ENCODE data around the gene COBLL1.
"Not testable (repeated sequence)": the region's sequence is repeated elsewhere in the genome, so short reads cannot be mapped to it uniquely, and the experiment has no call there.

The COBLL1 gene

GRCh38 chr2:164717000-164717803 is 124.4 kb downstream of the COBLL1 start:
- no peak for DNase-seq (ENCODE audit: low read depth in 2 of 2)

DNA sequence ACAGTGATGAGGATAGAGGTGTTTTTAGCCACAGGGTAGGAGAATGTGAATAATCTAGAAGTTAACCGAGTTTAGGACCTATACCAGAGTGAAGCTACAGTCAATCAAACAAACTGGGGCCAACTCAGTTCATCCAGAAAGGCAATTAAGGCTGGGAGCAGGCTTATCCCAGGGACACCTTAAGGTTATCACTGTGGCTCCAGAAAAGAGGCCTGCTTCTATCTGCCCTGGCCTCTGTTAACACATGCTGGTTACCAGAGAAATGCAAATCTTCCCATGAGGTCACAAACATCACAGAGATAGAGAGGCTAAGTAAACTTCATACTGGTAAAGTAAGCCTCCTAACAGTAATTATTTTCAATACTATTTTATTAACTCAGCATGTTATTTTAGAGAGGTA is 127.2 kb downstream of the COBLL1 start:
- DNase-seq (ENCODE audit: low read depth in 2 of 2) = no peak

GRCh38 chr2:164711766-164712138 is 129.9 kb downstream of the COBLL1 start:
- DNase-seq (ENCODE audit: low read depth in 2 of 2) = no peak

GRCh38 chr2:164710837-164711765 is 130.5 kb downstream of the COBLL1 start:
- no peak for DNase-seq (ENCODE audit: low read depth in 2 of 2)

GRCh38 chr2:164710252-164710836 is 131.3 kb downstream of the COBLL1 start:
- DNase-seq (ENCODE audit: low read depth in 2 of 2) = not testable (repeated sequence)

- DNase-seq (ENCODE audit: low read depth in 2 of 2) = no peak
Observed at GRCh38 chr2:164706522-164706921, 135.1 kb downstream of the COBLL1 start.

DNA sequence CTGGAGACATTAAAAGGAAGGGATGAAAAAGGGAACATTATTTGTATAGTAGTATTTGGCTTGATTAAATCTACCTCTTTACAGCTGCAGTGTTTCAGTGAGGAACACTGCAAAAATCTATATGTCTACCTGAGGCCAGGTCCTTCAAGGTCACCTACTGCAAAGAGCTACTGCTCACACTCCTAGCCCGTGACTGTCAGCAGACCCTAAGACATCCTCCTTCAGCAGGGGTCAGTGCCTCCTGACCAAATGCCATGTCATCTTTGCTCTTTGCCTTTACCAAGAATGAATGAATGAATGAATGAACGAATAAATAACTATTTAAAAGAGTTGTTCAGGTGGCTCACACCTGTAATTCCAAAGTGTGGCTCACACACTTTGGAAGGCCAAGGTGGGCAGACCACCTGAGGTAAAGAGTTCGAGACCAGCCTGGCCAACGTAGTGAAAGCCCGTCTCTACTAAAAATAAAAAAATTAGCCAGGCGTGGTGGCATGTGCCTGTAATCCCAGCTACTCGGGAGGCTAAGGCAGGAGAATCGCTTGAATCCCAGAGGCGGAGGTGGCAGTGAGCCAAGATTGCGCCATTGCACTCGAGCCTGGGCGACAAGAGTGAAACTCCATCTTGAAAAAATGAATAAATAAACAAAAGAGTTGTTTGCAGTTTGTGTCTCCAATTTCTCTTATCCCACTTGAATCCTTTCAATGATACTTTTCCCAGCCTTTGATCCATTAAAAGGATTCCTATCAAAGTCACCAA is 136.0 kb downstream of the COBLL1 start:
- DNase-seq (ENCODE audit: low read depth in 2 of 2) = no peak

GRCh38 chr2:164703915-164704706 is 137.5 kb downstream of the COBLL1 start:
- DNase-seq (ENCODE audit: low read depth in 2 of 2) = no peak

DNA sequence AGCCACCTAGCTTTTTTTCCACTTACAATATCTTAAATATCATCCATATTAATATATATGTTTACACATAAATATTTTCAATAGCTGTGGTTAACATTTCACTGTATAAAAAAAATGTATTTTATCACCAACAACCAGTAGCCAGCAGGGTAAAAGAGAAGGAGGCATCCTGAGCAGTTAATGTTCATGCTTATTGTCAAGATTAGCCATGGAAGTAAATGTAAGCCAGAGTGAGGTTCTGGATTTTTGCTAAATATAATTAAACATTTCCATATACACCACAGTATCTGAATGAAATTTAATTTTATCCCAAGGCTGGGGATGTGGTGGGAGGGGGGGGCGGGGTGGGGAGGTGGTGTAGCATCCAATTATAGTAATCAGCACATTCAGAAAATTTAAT is 140.1 kb downstream of the COBLL1 start:
- DNase-seq (ENCODE audit: low read depth in 2 of 2) = no peak

GRCh38 chr2:164700390-164700789 is 141.2 kb downstream of the COBLL1 start:
- no peak for DNase-seq (ENCODE audit: low read depth in 2 of 2)

DNA sequence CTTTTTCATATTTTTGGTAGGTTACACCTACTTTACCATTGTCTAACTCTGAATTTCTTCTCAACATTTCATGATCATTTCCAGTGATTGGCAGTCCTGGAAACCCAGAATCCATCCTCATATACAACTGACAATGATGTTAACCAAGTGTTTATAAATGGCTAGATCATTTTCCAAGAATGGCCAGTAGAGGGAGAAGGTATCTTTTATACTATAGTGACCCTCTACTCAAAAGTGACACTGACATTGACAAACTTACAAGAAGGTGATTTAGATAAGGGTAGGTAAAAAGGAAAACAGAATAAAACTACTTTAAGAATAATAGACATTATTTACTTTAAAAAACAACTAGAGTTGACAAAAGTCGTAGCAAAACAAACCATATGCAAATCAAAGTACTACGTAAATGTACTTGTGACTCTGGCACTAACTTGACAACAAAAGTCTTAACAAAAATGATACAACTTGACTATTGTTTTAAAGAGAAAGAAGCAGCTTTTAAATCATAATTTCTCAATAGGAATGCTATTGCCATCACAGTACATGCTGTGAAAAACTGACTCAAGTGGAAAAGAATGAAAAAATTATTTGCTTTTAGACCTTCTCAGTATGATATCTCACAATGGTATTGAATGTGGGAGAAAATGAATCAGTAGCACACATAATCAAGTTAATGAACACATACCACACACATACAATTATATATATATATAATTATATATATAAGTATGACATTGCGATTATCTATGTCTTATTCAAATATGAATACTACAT is 143.7 kb downstream of the COBLL1 start:
- DNase-seq (ENCODE audit: low read depth in 2 of 2) = no peak

DNA sequence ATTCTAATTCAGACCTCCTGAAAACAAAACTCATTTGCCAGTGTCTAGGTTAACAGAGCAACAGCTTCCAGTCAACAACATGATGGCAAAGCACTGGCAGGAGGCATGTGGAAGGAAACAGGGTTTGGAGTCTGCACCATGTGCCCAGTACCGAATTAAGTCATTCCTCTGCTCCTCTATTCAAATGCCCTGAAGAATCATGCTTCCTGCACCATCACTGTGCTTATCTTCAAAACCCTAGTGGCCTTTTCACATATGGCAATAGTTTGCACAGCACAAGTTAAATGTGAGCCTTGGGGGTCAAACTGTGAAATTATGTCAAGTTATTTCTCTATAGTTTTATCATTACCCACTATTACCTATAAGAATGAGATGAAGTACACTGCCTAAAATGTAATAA is 145.0 kb downstream of the COBLL1 start:
- DNase-seq (ENCODE audit: low read depth in 2 of 2) = no peak

- DNase-seq (ENCODE audit: low read depth in 2 of 2) = no peak
Observed at GRCh38 chr2:164694275-164694695, 147.3 kb downstream of the COBLL1 start.

GRCh38 chr2:164693834-164694233 is 147.8 kb downstream of the COBLL1 start:
- DNase-seq (ENCODE audit: low read depth in 2 of 2) = no peak

- no peak for DNase-seq (ENCODE audit: low read depth in 2 of 2)
Observed at GRCh38 chr2:164693390-164693789, 148.2 kb downstream of the COBLL1 start.

GRCh38 chr2:164692958-164693357 is 148.7 kb downstream of the COBLL1 start:
- DNase-seq (ENCODE audit: low read depth in 2 of 2) = no peak

DNA sequence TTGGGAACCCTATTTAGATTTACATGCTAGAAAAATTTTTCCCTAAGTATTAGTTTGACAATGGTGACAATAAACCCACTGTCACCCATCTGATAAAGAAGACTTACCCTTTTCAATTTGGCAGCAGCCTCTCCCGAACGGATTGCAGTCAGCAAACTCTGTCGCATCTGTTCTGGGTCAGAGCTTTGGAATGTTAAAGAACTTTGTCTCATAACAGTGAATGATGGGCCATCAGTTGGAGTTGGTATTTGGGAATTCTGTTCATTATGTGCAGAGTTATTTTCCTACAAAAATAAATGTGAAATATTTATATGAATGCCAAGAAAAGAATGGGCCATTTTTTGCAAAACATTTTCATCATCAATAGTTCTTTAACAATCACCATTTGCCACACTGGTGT is 149.5 kb downstream of the COBLL1 start:
- DNase-seq (ENCODE audit: low read depth in 2 of 2) = no peak

DNA sequence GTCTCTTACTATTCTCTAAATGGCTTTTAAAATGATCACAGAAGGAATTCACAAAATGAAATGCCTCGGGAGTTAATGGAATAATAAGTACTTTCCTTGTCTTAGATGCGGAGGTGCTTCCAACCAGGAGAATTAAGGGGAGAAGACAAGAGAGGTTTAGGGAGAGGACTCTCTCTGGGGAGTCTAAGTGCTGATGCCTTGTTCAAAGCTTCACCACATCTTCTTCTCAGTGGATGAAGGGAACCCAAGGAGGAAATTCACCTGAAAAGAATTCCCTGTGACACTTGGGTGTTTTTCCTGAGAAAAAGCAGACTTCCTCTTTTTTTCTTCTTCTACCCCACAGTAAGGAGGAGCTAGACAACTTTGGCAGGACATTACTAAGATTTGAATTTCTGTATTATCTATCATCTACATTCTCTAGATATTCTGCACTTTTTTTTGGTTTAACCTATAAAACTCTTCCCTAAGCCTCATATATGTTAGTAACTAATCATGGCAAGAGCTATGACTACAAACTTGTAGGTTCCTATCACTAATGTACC is 150.2 kb downstream of the COBLL1 start:
- no peak for DNase-seq (ENCODE audit: low read depth in 2 of 2)

DNA sequence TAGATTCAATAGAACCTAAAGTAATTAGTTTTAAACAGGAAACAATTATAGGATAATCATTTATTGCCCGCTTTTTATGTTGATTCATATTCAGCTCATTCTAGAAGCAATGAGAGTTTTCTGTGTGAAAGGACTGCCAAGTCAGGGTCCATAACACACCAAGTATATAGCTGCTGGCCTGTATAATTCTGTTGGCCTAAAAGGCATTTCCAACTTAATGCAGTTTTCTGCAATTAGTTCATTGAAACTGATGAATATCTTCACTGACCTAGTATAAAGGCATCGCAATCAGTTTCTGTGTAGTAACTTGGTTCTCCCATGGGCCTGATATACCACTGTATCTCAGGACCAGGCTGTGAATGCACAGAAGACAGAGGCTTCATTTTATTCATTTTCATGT is 151.3 kb downstream of the COBLL1 start:
- no peak for DNase-seq (ENCODE audit: low read depth in 2 of 2)

- no peak for DNase-seq (ENCODE audit: low read depth in 2 of 2)
Observed at GRCh38 chr2:164688896-164689419, 152.7 kb downstream of the COBLL1 start.
